ENCODE data around the gene CYP24A1.

CYP24A1 gene

DNA sequence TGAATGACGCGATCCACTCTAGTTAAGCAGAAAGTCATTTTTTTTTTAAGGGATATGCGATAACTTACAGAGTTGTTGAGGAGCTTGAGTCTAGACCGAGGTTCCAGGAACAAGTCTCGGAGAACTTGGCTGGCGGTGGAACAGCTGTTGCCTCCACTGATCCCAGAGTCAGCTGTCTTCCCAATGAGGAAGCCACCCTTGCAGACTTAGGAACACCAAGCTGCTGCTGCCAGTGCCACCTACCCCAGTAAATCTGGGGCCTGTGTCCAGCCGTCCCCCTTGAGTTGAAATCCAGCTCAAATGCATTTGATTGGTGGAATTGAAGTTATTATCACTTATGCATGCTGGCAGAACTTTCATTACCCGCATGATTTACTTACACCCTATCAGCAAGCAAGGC, 40.8 kb upstream of the CYP24A1 start:
- TF ChIP-seq CTCF (IDR thresholded peaks at IDR 0.05; ENCODE audit: low read length) = no peak
- no peak for TF ChIP-seq EZH2 (IDR thresholded peaks at IDR 0.05; ENCODE audit: borderline replicate concordance, low read length)
- Histone ChIP-seq H2AFZ (ENCODE audit: low read length) (no peak overlapping the region), H4K20me1 (ENCODE audit: insufficient read depth, low read length) (no peaks in the 10 kb centered on the region), H3K79me2 (ENCODE audit: insufficient read depth, low read length) (peaks cover 6% of the 10 kb centered on the region; the same call in 1 of the 2 replicates), H3K4me2 (ENCODE audit: low read length) (no peak overlapping the region), H3K27me3 (ENCODE audit: insufficient read depth, low read length) (no peaks in the 10 kb centered on the region), H3K9ac (ENCODE audit: low read length) (no peak overlapping the region), H3K4me3 (ENCODE audit: low read depth, low read length, poor library complexity, severe bottlenecking) (no peak overlapping the region), H3K4me1 (ENCODE audit: insufficient read depth, low read length, severe bottlenecking) (peaks cover 5% of the 10 kb centered on the region), H3K9me3 (ENCODE audit: low read length) (no peaks in the 10 kb centered on the region), H3K9me2 (ENCODE audit: low read depth, low read length) (no peaks in the 10 kb centered on the region), H3K27ac (ENCODE audit: low read depth, low read length, poor library complexity, severe bottlenecking) (no peak overlapping the region), H3F3A (ENCODE audit: insufficient read depth, low read length) (no peaks in the 10 kb centered on the region), H3K36me3 (ENCODE audit: insufficient read depth, low read length) (peaks cover 23% of the 10 kb centered on the region)

GRCh38 chr20:54212871-54213270, 39.1 kb upstream of the CYP24A1 start:
- no peak overlapping the region for H3K9ac ChIP-seq (ENCODE audit: low read length)
- no peaks in the 10 kb centered on the region for H4K20me1 ChIP-seq (ENCODE audit: insufficient read depth, low read length)
- H3F3A ChIP-seq (ENCODE audit: insufficient read depth, low read length) = no peaks in the 10 kb centered on the region
- no peaks in the 10 kb centered on the region for H3K9me2 ChIP-seq (ENCODE audit: low read depth, low read length)
- no peak overlapping the region for H3K27ac ChIP-seq (ENCODE audit: low read depth, low read length, poor library complexity, severe bottlenecking)
- H2AFZ ChIP-seq (ENCODE audit: low read length) = no peak overlapping the region
- no peak overlapping the region for H3K4me3 ChIP-seq (ENCODE audit: low read depth, low read length, poor library complexity, severe bottlenecking)
- H3K4me1 ChIP-seq (ENCODE audit: insufficient read depth, low read length, severe bottlenecking) = peaks cover 16% of the 10 kb centered on the region
- peaks cover 19% of the 10 kb centered on the region for H3K79me2 ChIP-seq (ENCODE audit: insufficient read depth, low read length)
- H3K27me3 ChIP-seq (ENCODE audit: insufficient read depth, low read length) = no peaks in the 10 kb centered on the region
- H3K4me2 ChIP-seq (ENCODE audit: low read length) = no peak overlapping the region
- no peaks in the 10 kb centered on the region for H3K9me3 ChIP-seq (ENCODE audit: low read length)
- TF ChIP-seq CTCF (IDR thresholded peaks at IDR 0.05; ENCODE audit: low read length) = no peak
- no peak for TF ChIP-seq EZH2 (IDR thresholded peaks at IDR 0.05; ENCODE audit: borderline replicate concordance, low read length)
- H3K36me3 ChIP-seq (ENCODE audit: insufficient read depth, low read length) = peaks cover 18% of the 10 kb centered on the region

DNA sequence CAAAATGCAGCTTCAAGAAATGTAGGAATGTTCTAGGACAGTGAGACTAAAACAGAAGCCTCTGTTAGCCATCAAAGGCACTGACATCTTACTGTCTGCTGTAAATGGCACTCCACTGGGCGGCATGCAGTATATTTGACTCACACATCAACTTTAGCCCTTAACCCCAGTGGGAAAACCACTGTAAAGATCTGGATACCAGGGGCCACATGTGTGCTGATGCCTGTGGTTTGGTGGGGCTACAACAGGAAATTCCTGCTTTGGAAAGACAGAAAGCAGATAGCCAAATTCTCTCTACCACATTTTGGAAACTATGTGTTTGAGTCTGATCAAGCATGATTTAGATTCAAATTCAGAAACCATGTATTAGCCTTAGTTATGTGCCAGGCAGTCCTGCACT, 38.4 kb upstream of the CYP24A1 start:
- no peaks in the 10 kb centered on the region for H3K9me2 ChIP-seq (ENCODE audit: low read depth, low read length)
- no peak overlapping the region for H3K9ac ChIP-seq (ENCODE audit: low read length)
- H4K20me1 ChIP-seq (ENCODE audit: insufficient read depth, low read length) = no peaks in the 10 kb centered on the region
- peaks cover 19% of the 10 kb centered on the region for H3K79me2 ChIP-seq (ENCODE audit: insufficient read depth, low read length)
- H3K27me3 ChIP-seq (ENCODE audit: insufficient read depth, low read length) = no peaks in the 10 kb centered on the region
- no peak overlapping the region for H3K4me3 ChIP-seq (ENCODE audit: low read depth, low read length, poor library complexity, severe bottlenecking)
- H3K27ac ChIP-seq (ENCODE audit: low read depth, low read length, poor library complexity, severe bottlenecking) = no peak overlapping the region
- H3K4me2 ChIP-seq (ENCODE audit: low read length) = no peak overlapping the region
- TF ChIP-seq EZH2 (IDR thresholded peaks at IDR 0.05; ENCODE audit: borderline replicate concordance, low read length) (no peak), CTCF (IDR thresholded peaks at IDR 0.05; ENCODE audit: low read length) (no peak)
- no peak overlapping the region for H2AFZ ChIP-seq (ENCODE audit: low read length)
- H3K9me3 ChIP-seq (ENCODE audit: low read length) = no peaks in the 10 kb centered on the region
- H3K4me1 ChIP-seq (ENCODE audit: insufficient read depth, low read length, severe bottlenecking) = peaks cover 16% of the 10 kb centered on the region
- no peaks in the 10 kb centered on the region for H3F3A ChIP-seq (ENCODE audit: insufficient read depth, low read length)
- H3K36me3 ChIP-seq (ENCODE audit: insufficient read depth, low read length) = peaks cover 18% of the 10 kb centered on the region
